Neural progenitor cell (in vitro differentiated cells): ENCODE results near the gene PSMA7. TPM values are rescaled to one million over a fixed set of nuclear protein-coding genes. Genes with fewer than 3 reads are reported as not detected.

Experiments used
- DNase-seq: peaks from one replicate; pipeline ENCODE4 v3.0.0-alpha.2; 2016; ENCODE audit warnings: low spot score
- H2AFZ ChIP-seq: fragments of 200-600 bp; sonication (generic); replicated peaks from 2 replicates; pipeline ENCODE4 v1.6.1; 2016; ENCODE audit warnings: antibody characterized with exemption
- H3F3A ChIP-seq: fragments of 200-600 bp; sonication (generic); 2 replicates; pipeline ENCODE4 v1.6.1; 2016; ENCODE audit warnings: antibody characterized with exemption, low read depth
- H3K27ac ChIP-seq: fragments of 200-600 bp; sonication (generic); 2 replicates; pipeline ENCODE4 v1.5.1; 2016; ENCODE audit warnings: mild to moderate bottlenecking
- H3K27me3 ChIP-seq: fragments of 200-600 bp; sonication (generic); 2 replicates; pipeline ENCODE4 v1.6.1; 2016; ENCODE audit warnings: mild to moderate bottlenecking, moderate library complexity
- H3K36me3 ChIP-seq: fragments of 200-600 bp; sonication (generic); 2 replicates; pipeline ENCODE4 v1.5.1; 2016
- H3K4me1 ChIP-seq: fragments of 200-600 bp; sonication (generic); 2 replicates; pipeline ENCODE4 v1.6.1; 2016; ENCODE audit warnings: mixed run types
- H3K4me2 ChIP-seq: fragments of 200-600 bp; sonication (generic); 2 replicates; pipeline ENCODE4 v1.6.1; 2016
- H3K4me3 ChIP-seq: fragments of 200-600 bp; sonication (generic); 2 replicates; pipeline ENCODE4 v1.5.1; 2016
- H3K79me2 ChIP-seq: fragments of 200-600 bp; sonication (generic); 2 replicates; pipeline ENCODE4 v1.6.1; 2016; ENCODE audit warnings: low read depth
- H3K9ac ChIP-seq: fragments of 200-600 bp; sonication (generic); 2 replicates; pipeline ENCODE4 v1.6.1; 2016
- H3K9me3 ChIP-seq: fragments of 200-600 bp; sonication (generic); 2 replicates; pipeline ENCODE4 v1.5.1; 2016; ENCODE audit warnings: low read depth
- H4K20me1 ChIP-seq: fragments of 200-600 bp; sonication (generic); 2 replicates; pipeline ENCODE4 v1.6.1; 2016; ENCODE audit warnings: low read depth
- H3K27ac Mint-ChIP-seq: 3 replicates; pipeline ENCODE4 v1.8.0; 2021; ENCODE audit warnings: mixed read lengths
- H3K27me3 Mint-ChIP-seq: 2 replicates; pipeline ENCODE4 v1.8.0; 2022; ENCODE audit warnings: low read depth, mild to moderate bottlenecking, inconsistent platforms, moderate library complexity, mixed read lengths; ENCODE audit not compliant: insufficient read depth
- H3K36me3 Mint-ChIP-seq: 3 replicates; pipeline ENCODE4 v1.8.0; 2021; ENCODE audit warnings: mixed read lengths
- H3K4me1 Mint-ChIP-seq: 3 replicates; pipeline ENCODE4 v1.8.0; 2021; ENCODE audit warnings: mixed read lengths
- H3K4me3 Mint-ChIP-seq: 3 replicates; pipeline ENCODE4 v1.8.0; 2021; ENCODE audit warnings: mild to moderate bottlenecking, moderate library complexity, mixed read lengths
- H3K9me3 Mint-ChIP-seq: 3 replicates; pipeline ENCODE4 v1.8.0; 2020; ENCODE audit warnings: mixed read lengths
- CTCF ChIP-seq: fragments of 200-600 bp; sonication (generic); IDR thresholded peaks from 2 replicates; pipeline ENCODE4 v1.5.1; 2017; ENCODE audit warnings: antibody characterized with exemption, mild to moderate bottlenecking
- EZH2 ChIP-seq: fragments of 200-600 bp; sonication (generic); IDR thresholded peaks from 2 replicates; pipeline ENCODE4 v1.6.1; 2017; ENCODE audit warnings: antibody characterized with exemption, mild to moderate bottlenecking, moderate library complexity
- EZH2phosphoT487 ChIP-seq: fragments of 200-600 bp; sonication (generic); IDR thresholded peaks from 2 replicates; pipeline ENCODE4 v1.6.1; 2017; ENCODE audit warnings: antibody characterized with exemption
- total RNA-seq: library from RNA; depleted of rRNA; stranded (reverse); fragments of >200 nt; gene quantifications from 2 replicates; pipeline ENCODE4 v1.2.3, GENCODE V29; 2015; ENCODE audit warnings: low replicate concordance

PSMA7 gene
- total RNA-seq, 1 donor from 2014 or later: 237 TPM

GRCh38 chr20:62151225-62151624 is 8.0 kb upstream of the PSMA7 start:
- peaks cover 12% of the 10 kb centered on the region for H3K27me3 Mint-ChIP-seq
- Histone ChIP-seq H3K27ac (no peak overlapping the region), H3K4me2 (no peak overlapping the region), H3K36me3 (no peaks in the 10 kb centered on the region), H4K20me1 (peaks cover 85% of the 10 kb centered on the region), H3K27me3 (no peaks in the 10 kb centered on the region), H3K9ac (no peak overlapping the region), H3K9me3 (no peaks in the 10 kb centered on the region), H3K4me3 (no peak overlapping the region), H2AFZ (no peak overlapping the region), H3F3A (no peaks in the 10 kb centered on the region), H3K79me2 (peaks cover 100% of the 10 kb centered on the region), H3K4me1 (peaks cover 1% of the 10 kb centered on the region)
- H3K36me3 Mint-ChIP-seq: peaks cover 38% of the 10 kb centered on the region
- TF ChIP-seq CTCF (no peak), EZH2 (no peak)
- peaks cover 6% of the 10 kb centered on the region for H3K9me3 Mint-ChIP-seq
- peaks cover 16% of the 10 kb centered on the region for H3K4me1 Mint-ChIP-seq
- no peak overlapping the region for H3K4me3 Mint-ChIP-seq
- no peak for DNase-seq
- H3K27ac Mint-ChIP-seq: no peak overlapping the region

DNA sequence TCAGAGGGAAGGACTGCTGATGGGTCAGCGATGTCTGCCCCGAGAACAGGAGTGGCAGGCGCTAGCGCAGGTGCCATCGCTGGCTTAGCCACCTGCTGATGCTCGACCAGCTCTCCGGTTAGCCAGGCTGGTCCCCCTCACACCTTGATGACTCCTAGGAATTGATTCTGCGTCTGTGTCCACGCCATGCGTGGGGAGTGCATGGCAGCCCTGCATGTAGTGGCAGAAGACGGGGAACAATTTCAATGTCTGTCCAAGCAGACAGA is 7.0 kb upstream of the PSMA7 start:
- H3K27ac Mint-ChIP-seq: no peak overlapping the region

GRCh38 chr20:62149532-62150309 is 6.5 kb upstream of the PSMA7 start:
- H3K4me3 Mint-ChIP-seq: no peak overlapping the region
- H3K27me3 ChIP-seq: no peaks in the 10 kb centered on the region
- H3K9me3 Mint-ChIP-seq: peaks cover 6% of the 10 kb centered on the region
- H2AFZ ChIP-seq: no peak overlapping the region
- H3K4me3 ChIP-seq: no peak overlapping the region
- peaks cover 2% of the 10 kb centered on the region for H3K4me1 ChIP-seq
- peaks cover 10% of the 10 kb centered on the region for H3K27me3 Mint-ChIP-seq
- no peaks in the 10 kb centered on the region for H3K9me3 ChIP-seq
- DNase-seq: peak; percentile 32
- H3K4me2 ChIP-seq: no peak overlapping the region
- H3K9ac ChIP-seq: no peak overlapping the region
- no peak overlapping the region for H3K27ac ChIP-seq
- peaks cover 100% of the 10 kb centered on the region for H3K79me2 ChIP-seq
- no peaks in the 10 kb centered on the region for H3K36me3 ChIP-seq
- H3K27ac Mint-ChIP-seq: no peak overlapping the region
- no peak for TF ChIP-seq CTCF
- TF ChIP-seq EZH2phosphoT487: no peak
- TF ChIP-seq EZH2: no peak
- peaks cover 20% of the 10 kb centered on the region for H3K4me1 Mint-ChIP-seq
- no peaks in the 10 kb centered on the region for H3F3A ChIP-seq
- H4K20me1 ChIP-seq: peaks cover 85% of the 10 kb centered on the region
- H3K36me3 Mint-ChIP-seq: peaks cover 36% of the 10 kb centered on the region

More for the DNA sequence above, 7.0 kb upstream of the PSMA7 start:
- Mint-ChIP-seq H3K4me1 (peaks cover 15% of the 10 kb centered on the region), H3K27me3 (peaks cover 8% of the 10 kb centered on the region), H3K4me3 (no peak overlapping the region), H3K36me3 (peaks cover 39% of the 10 kb centered on the region), H3K9me3 (peaks cover 6% of the 10 kb centered on the region)
- no peak for DNase-seq
- no peak overlapping the region for H2AFZ ChIP-seq
- H3K4me2 ChIP-seq: no peak overlapping the region
- TF ChIP-seq CTCF (no peak), EZH2phosphoT487 (no peak), EZH2 (no peak)
- no peaks in the 10 kb centered on the region for H3K36me3 ChIP-seq
- no peaks in the 10 kb centered on the region for H3K4me1 ChIP-seq
- no peak overlapping the region for H3K4me3 ChIP-seq
- H3F3A ChIP-seq: no peaks in the 10 kb centered on the region
- peaks cover 85% of the 10 kb centered on the region for H4K20me1 ChIP-seq
- H3K27ac ChIP-seq: no peak overlapping the region
- H3K27me3 ChIP-seq: no peaks in the 10 kb centered on the region
- no peaks in the 10 kb centered on the region for H3K9me3 ChIP-seq
- peaks cover 100% of the 10 kb centered on the region for H3K79me2 ChIP-seq
- no peak overlapping the region for H3K9ac ChIP-seq
